ENCODE data around the gene SLC7A1.

SLC7A1 gene

DNA sequence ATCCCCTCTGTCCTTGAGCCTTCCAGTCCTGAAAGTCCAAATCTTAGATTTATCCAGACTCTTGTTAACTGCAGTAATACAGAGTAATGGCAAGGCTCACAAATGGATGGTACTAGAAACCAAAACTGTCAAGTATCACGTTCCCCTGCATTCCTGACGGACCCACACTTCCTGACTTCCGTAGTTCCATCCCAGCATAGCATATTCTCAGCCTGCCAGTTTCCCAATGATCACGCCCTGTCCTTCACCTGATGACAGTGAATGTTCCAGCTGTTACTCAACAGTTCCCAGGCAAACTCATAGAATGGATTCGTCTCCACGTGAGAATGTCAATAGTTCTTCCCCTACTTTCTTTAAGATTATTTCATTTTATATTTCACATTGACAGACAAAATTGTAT lies 33.6 kb downstream of the SLC7A1 start:
- DNase-seq (ENCODE audit: low spot score): no peak

DNA sequence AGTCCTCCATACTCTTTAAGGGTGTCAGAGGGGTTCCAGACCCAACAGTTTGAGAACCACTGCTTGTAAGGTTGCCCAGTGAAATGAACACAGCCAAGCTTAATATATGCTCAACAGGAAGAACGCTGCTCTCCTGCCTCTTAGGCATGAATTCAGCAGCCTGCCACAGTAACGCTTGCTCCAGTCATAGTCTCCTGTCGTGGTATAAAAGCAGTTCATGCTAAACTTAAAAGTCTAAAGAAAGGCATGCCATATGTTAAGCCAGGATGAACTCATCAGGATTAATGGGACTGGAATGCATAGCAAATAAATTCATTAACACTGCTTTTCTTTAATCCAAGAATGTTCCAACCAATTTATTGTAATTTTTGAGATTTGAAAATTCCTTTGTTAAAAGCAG lies 38.7 kb downstream of the SLC7A1 start:
- DNase-seq (ENCODE audit: low spot score): no peak

DNA sequence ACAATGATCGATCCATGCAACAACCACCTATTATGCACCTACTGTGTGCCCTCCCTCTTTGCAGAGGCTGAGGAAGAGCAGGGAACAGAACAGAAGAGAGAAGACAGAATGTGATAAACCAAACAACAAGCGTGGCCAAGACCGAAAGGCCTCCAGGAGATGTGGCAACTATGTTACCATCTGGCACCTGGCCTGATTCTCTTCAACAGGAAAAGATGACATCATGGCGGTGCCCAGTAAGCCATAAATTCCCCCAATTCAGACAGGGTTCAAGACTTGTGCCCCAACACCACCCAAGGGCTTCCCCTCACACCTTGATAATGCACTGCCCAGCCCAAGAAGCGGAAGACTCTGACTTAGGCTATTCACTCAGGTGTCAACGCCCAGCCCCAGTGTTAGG lies 44.3 kb downstream of the SLC7A1 start:
- DNase-seq (ENCODE audit: low spot score): no peak

DNA sequence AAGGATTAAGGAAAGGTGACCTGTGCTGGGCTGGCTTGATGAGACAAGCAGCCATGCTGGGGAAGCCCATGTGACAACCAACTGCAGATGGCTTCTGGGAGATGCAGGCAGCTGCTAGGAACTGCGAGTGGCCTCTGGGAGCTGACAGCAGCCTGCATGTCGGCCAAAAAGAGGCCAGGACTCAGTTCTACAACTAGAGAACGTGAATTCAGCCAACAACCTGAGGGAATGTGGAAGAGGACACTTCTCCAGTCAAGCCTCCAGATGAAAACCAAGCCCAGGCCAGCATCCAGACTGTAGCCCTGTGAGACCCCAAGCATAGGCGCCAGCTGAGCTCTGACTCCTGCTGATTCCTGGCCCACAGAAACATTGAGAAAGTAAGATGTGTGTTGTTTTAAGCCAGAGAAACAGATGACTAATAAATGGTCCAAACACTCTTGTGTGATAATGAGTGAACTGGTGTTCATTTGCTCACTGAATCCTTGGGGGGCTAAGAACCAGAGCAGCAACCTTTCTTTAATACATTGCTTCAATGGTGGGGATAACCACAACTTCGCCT lies 45.0 kb downstream of the SLC7A1 start:
- no peak for DNase-seq (ENCODE audit: low spot score)

DNA sequence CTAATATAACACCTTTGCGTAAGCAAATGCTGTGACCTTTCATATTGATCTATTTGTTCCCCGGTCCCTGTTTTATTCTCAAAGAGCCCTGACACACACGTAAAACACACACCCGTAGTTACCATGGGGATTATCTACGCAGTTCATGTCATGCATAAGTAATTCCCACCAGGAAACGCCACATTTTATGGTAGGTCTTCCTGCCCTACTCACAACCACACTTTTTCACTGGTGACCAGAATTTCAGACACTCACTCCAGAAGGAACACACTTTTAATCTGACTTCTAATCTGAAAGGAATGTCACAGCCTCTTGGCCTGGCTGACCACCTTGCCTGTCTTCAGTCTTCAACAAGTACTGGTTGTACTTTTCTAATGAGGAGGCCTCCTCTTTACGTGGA lies 46.8 kb downstream of the SLC7A1 start:
- DNase-seq (ENCODE audit: low spot score): no peak

DNA sequence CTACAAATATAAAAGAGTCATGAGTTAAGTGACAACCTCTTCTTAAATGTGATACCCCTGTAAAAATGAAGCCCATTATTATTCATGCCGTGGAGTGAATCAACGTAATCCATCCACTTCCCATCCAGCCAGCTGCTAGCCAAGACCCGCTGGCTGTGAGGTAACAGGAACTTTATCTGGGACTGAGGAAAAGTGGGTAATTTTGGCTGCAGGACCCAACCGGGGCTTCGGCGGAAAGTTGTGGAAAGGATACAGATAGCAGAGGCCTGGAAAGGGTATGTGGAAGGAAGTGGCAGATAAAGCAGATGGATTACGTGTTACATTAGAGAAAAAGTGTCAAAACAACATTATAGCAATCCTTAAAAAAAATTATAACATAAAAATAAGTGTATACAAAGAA lies 48.3 kb downstream of the SLC7A1 start:
- no peak for DNase-seq (ENCODE audit: low spot score)

DNA sequence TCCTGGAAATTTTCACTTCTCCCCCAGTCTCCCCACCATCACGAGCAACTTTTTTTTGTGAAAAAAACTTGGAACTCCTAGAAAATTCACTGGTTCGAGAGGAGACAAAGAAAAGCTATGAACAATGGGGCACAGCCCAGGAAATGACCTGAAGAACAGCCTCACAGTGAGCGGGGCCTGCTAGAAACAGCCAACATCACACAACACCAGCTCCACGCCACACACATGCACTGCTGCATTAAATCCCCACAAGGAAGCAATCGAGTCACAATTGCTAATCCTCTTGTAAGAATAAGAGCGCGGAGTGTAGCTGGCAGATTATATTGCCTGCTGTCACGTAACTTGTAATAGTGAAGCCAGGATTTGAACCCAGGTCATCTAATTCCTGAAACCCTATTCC lies 48.8 kb downstream of the SLC7A1 start:
- no peak for DNase-seq (ENCODE audit: low spot score)

DNA sequence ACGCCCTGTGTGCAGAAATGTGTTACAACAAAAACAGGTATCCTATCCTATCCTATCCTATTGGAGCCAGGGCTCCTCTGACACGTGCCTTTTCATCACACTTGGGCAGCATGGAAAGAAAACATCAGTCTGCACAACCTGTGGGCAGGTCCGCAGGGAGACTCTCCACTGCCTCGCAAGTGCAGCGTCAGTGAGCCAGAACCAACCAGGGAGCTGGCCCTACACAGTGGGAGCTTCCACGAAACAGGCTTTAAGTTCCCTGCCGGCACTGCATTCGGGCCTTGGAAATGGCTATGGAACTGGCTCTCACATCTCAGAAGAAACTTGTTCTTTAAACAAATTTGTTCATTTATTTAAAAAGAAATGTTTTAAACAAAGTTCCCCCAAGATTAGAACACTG lies 49.5 kb downstream of the SLC7A1 start:
- no peak for DNase-seq (ENCODE audit: low spot score)

DNA sequence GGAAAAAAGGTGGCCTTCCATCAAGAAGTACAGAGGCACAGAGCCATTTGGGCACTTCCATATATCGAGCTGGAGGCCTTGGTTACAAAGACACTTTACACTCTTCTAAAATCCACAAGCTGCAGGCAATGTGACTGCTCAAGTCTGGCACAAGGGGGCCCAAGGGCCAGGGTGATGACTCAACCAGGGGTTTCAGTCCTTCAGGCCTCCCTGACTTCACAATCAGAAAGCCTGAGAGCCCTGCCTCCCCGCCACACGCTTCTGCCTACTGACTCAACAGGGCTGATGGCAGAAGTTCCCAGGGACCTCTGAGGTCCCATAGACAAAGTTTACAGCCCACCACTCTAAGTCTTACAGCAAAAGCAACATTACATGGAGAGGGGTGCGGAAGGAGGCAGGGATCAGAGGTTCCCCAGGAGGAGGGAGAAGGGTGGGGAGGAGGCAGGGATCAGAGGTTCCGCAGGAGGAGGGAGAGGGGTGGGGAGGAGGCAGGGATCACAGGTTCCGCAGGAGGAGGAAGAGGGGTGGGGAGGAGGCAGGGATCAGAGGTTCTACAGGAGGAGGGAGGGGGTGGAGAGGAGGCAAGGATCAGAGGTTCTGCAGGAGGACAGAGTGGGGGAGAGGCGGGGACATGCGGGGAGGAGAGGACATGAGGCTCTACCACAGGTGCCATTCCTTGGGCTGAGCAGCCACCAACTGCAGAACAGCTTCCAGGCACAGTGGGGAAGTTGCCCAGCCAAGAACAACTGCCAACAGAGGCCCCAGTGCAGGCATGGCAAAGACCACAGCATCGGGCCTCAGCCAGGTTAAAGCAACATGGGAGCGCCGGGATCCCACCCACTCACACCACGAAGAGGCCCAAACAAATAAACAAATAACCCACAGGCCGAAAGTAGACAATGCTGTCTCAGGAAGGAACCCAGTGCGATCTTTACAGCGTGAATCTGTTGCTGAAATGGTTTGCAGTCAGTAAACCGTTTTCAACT lies 52.0 kb downstream of the SLC7A1 start:
- no peak for DNase-seq (ENCODE audit: low spot score)

DNA sequence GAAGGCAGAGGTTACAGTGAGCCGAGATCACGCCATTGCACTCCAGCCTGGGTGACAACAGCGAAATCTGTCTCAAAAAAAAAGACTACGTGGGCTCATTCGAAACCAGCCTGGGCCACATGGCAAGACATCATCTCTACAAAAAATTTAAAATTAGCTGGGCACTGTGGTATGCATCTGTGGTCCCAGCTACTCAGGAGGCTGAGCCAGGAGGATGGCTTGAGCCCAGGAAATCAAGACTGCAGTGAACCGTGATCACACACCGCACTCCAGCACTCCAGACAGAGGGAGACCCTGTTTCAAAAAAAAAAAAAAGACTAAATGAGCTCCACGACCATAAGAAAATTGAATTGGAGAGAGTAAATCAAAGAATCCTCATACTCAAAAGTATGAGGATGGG lies 53.1 kb downstream of the SLC7A1 start:
- DNase-seq (ENCODE audit: low spot score): no peak

DNA sequence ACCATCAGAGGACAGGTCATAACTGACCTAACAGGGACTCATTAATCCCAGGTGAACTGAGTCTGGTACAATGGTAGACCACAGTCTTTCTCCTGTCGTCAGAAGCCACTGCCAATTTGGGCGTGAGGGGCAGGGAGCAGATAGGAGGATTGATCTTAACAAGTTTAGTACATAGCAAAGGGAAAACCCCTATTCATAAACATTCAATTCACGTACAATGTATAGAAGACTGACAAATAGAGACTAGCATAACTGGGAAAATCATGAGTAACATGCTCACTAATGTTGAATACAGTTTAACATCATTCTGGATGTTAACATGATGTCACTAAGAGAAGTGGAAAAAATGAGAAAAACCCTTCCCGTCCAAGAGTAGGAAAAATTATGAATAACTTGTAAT lies 54.1 kb downstream of the SLC7A1 start:
- DNase-seq (ENCODE audit: low spot score): no peak

DNA sequence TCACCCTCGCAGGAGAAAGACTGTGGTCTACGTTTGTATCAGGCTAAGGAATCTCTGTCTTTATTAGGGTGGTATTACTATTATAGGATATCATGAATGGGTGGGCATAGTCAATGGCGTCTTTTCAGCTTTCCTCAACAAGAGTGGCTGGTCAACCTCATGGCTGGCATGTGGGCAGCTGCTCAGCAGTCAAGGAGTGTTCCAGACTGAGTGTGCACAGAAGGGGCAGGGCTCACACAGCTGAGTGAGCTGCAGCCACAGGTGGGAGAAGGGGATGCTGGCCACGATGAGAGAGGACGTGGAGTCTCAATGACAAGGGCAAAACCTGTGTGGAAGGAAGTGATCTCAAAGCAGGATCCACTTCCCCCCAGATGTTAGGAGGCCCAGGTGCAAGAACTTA lies 54.7 kb downstream of the SLC7A1 start:
- DNase-seq (ENCODE audit: low spot score): no peak

DNA sequence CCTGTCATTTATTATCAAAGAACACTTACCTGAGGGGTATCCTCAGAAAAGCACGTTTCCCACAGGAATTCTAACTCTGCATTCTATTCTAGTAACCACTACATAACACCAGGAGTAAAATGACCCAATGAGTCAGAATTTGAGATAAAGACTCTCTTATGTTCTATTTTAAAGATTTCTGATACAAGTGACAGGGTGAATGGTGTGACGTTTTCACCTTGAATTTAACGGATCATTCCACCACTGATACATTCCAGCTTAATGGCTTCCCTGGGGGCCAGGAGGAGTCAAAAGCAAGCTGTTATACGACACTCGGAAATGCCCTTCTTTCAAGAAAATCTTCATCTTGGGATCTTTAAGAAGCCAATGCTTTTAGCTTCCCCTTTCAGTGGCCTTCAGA lies 55.2 kb downstream of the SLC7A1 start:
- no peak for DNase-seq (ENCODE audit: low spot score)

DNA sequence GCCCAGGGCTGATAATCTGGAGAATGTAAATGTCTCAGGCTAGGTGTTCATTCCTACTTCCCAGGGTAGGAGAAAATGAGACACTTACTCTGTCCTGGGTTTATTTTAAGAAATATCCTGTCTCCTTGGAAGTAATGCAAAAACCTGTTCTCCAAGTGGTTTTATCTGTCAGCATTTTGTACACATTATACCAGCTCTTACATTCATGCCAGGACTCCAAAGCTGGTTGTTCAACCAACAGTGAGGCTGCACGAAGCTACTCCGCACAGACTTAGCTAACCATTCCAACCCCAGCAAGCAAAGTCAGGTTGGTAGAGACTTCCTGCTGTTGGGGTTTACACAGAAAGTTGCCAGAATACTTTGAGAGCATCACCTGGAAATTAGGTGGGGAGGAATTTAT lies 55.6 kb downstream of the SLC7A1 start:
- DNase-seq (ENCODE audit: low spot score): no peak

DNA sequence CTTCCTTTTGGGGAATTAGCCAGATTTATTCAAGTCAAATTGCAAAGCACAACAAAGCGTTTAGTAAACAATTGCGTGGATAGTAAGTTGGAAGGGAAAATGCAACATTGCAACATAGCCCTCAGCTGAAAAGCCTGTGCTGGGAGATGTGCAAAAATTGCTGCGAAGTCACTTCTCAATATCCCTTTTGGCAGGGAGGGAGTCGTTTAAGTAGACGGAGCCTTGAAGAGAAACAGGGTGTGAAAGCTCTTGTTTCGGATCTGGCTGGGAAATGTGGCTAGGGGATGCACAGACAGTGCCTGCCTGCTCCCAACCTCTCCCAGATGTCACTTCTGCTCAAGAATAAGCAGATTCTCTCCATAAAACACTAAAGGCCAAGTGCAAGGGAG lies 56.8 kb downstream of the SLC7A1 start:
- DNase-seq (ENCODE audit: low spot score): peak; percentile 31

DNA sequence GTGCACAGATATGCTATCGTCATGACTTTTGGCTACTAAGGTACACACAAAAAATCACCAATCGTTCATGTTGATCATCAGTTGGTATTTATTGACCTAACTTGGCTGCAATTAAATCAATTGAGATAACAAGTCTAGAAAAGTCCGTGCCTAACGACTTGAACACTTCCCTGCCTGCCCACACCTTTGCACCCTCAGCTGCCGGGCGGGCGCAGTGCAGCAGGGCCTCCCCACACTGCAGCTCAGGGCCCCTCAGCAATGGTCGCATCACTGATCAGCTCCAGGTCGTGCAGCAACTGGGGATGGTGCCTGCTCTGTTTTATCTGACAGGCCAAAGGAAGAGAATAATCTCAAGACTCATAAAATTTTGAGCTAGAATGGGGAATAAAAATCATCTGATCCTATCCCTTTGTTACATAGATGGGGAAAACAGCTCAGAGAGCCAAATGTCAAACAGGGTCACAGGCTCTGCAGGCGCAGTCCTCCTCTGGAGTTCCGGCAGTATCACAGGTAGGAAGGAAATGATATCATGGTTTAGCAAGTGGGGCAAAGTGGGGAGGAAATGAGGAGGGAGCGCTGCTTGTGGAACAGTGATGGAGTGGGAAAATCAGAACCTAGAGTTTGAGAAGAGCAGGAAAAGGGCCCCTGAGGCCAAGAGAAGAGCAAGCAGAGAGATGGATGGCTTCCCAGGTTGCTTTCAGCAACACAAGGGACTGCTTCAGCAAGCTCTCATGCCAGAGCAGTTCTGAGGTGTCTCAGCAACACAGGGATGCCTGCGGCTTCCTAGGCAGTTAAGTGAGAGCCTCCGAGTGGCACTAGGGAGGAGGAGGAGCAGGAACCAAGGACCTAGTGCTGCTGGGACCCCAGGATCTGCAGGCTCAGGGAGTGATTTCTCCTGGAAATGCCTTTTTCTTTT lies 57.5 kb downstream of the SLC7A1 start:
- peak; percentile 44 for DNase-seq (ENCODE audit: low spot score)

DNA sequence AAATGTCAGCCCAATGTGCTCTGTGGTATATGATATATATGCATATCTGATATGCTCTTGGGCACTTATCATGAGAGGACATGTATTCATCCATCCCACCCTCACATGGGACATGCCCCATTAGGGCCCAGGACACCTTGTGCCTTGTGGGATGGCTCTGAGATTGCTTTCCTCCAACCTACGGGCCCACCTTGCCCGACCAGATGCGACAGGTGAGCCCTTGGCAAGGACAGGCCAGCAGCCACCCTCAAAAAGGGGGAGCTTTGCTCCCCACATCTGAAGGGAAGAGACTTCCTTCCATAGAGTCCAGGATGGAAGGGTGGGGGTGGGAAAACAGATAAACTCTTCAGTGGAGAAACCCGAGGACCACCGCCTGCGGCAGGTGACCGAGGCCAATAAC lies 58.6 kb downstream of the SLC7A1 start:
- no peak for DNase-seq (ENCODE audit: low spot score)

DNA sequence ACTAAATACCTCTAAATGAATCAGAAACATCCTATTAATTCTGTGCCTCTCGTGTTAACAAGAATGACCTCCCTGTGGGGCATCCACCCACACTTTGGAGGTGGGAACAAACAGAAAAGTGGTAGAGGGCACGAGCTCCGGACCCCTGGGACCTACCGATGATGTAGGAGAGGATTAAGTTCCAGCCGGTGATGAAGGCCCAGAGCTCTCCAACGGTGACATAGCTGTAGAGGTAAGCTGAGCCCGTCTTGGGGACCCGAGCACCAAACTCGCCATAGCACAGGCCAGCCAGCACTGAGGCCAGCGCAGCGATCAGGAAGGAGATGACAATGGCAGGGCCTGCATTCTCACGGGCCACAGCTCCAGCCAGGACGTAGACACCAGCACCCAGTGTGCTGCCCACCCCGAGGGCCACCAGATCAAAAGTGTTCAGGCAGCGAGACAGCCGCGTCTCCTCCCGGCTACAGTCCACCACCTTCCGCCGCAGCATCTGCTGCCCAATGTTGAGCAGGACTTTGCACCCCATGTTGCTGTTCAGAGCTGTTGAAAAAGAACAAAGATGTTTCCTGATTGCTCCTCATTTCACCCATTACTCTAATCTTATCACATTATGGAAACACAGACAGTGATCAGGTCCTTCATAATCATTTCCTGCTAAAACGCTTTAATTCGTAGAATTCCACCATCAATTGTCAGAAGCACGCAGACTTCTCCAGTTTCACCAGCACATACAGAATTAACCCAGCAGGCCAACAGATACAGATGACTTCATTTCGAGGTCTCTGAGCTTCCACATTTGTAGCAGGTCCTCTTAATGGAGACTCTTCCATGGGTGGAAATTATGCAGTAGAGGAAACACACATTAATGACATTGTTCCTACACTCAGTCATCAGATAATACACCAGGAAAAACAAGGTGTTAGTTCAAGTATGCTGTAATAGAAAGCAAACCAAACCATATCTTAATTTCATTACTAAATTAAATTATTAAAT lies 59.5 kb downstream of the SLC7A1 start:
- DNase-seq (ENCODE audit: low spot score): no peak

DNA sequence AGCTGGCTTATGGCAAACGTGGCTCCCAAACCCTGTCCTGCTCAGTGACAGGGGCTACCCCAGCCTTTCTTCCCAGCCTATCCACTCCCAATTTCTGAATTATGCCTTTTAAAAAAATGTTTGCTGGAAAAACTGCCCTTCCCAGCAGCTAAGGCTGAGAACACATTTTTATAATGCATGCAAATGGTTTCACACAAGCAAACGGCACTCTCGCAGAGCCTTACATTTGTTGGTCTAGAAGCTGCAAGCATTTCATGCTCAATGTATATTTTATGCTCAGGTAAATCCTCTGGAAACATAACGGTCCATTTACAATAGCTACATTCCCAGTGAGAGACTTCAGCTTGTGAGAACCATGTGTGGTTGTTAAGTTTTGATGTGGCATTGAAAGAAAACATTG lies 61.4 kb downstream of the SLC7A1 start:
- DNase-seq (ENCODE audit: low spot score): no peak

DNA sequence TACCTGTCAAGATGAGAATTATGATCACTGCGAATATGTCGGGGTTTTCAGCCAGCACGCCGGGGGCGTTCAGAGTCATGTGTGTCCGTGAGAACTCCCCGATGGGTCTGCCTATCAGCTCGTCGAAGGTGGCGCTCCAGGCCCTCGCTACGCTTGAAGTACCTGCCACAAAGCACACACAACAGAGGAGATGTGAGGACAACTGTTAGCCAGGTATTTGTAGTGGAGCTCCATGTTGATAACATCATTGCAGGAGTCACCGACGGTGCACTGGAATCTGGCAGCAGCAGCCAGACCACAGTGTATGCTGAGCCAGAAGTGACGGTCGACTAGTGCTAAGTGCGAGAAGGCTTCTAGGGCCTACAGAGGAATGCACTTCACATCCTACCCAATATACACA lies 62.7 kb downstream of the SLC7A1 start:
- no peak for DNase-seq (ENCODE audit: low spot score)

DNA sequence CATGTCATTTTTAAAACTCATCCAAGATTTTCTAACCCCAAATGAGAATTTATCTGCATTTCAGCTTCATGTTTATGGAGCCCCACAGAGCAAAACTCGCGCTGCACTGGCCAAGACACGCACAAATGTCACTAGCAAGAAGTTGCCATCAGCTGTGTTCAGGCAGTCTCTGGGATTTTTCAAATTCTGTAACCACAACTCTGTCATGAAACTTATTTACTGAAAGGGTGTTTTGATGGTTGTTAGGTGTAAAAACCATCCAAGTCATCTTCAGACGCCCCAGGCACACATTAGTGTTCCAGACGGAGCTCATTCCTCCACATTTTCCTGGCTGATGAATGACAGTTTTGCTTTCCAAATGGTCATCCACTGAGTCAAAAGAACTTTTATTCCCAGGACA lies 63.4 kb downstream of the SLC7A1 start:
- DNase-seq (ENCODE audit: low spot score): peak; percentile 57
